Measurements from ENCODE around the gene MT3.
A peak's percentile ranks its signal among the peaks of the same experiment; 100 is the strongest.

Gene MT3

DNA sequence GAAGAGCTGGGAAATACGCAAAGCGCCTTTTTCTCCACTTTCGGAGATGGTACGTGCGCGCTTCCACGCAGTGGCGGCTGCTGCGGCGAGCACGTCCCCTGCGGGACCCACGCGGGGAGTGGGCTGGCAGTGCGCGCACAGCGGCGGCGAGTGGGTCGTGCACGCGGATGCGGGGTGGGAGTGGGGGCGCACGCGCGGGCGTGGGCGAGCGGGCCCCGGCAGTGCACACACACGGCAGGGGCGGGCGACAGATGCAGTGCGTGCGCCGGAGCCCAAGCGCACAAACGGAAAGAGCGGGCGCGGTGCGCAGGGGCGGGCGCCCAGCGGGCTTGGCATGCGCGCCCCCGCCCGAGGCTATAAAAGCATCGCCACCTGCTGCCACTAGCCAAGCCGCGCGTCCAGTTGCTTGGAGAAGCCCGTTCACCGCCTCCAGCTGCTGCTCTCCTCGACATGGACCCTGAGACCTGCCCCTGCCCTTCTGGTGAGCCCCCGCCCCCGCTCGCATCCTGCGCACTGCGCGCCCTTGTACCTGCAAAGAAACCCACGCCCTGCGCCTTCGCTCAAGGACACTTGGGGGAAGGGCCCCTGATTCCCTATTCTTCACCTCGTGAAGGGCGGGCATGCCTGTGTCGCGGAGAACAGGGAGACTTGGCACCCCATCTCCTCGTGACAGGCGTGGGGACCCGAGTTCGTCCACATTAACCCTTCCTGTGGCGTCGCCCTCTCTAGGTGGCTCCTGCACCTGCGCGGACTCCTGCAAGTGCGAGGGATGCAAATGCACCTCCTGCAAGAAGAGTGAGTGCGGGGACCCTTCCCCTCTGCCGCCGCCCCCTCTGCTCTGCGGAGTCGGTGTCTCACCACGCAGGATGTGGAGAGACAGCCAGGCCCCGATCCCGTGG, at the start of gene MT3:
Gene MT3 (plus strand): TSS at position 388 of the 899 bp plus-strand sequence. CDS start 63 bp downstream, at position 451.
- DNase-seq = no peak

DNA sequence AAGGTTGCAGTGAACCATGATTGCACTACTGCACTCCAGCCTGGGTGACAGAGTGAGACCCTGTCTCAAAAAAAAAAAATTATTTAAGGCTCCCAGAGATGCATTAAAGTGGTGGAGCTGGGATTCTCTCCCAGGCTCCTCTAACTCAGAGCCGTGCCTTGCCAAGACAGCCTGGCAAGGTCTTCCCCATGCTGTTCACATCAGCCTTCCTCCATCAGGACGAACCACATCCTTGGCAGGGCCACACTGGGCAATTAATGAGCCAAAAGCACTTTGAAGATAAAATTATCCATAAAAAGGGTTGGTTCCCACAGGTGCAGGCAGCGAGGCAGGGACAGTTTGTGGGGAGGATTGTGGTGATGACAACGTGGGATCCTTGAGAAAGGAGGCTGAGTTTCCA, 49.7 kb upstream of the MT3 start:
- no peak for DNase-seq

DNA sequence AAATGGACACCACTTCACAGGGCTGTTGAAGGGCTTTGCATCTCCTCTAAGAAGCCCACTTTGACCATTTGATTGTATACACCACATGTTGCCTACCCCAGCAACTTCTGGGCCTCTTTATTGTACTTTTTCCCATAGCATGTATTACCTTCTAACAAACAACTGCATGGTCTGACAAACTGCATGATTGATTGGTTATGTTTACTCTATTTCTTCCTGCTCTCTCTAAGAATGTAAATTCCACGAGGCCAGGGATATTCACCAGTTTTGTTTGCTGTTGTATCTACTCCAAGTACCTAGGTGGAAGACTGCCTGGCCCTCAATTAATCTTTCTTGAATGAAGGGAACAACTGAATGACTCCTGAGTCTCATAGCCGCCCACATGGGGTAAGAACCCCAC, 47.3 kb upstream of the MT3 start:
- no peak for DNase-seq

DNA sequence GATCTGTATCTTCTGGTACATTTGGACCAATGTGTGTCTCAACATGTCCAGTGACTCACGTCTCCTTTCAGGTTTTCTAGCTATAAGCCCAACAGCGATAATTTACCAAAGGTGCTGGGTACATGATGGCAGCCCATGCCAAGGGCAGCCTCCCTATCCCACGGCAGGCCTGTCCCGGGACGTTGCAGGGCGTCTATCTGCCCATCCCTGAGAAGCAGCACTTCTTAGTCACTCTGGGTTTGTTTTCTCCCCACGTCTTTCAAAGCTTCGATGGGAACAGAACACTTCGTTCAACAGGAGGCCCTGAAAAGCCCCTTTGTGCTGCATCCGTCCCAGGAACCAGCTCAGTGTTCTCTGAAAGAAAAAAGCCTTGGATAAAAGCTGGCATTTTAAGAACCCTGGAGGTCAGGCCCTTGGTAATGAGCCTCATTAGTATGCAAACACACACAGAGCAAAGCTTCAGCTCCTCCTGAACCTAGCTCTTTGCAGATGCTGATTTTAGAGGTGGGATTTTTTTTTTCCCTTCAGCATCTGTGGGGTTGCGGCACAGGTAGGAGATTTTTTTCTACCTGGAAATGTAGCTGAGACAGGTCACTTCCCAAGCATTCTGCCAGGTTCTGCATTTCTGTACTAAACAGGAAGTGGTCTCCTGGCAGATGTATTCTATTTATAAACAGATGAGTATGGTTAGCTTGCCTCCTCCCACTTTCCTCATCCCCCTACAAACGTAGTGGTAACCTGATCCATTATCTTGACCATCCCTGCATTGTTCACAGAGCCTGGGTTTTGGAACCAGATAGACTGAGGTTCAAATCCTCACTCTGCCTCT, 42.0 kb upstream of the MT3 start:
- DNase-seq = no peak

DNA sequence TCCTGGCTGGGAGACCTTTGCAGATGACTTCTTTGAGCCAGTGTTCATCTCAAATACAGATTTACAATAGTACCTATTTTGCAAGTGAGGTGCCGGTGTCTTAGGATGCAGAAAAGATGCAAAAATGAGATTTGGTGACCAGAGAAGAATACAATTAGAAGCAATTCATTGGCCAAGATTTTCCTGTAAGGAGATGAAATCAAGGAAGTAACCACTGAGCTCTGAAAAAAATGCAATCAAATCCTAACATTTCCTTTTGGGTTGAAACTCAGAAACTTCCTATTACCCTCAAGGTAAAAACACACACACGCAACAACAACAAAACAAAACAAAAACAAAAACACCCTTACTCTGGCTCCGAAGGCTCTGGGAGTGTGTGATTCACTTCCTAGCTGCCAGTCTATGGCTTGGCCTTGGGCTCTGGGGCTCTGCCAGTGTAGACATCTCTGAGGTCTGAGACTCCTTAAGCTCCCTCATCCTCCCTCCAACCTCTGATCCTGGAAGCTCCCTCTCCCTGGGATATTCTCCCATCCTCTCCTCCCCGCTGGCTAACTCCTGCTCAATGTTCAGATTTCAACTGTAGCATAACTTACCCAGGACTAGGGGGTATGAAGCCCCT, 41.3 kb upstream of the MT3 start:
- DNase-seq = no peak

DNA sequence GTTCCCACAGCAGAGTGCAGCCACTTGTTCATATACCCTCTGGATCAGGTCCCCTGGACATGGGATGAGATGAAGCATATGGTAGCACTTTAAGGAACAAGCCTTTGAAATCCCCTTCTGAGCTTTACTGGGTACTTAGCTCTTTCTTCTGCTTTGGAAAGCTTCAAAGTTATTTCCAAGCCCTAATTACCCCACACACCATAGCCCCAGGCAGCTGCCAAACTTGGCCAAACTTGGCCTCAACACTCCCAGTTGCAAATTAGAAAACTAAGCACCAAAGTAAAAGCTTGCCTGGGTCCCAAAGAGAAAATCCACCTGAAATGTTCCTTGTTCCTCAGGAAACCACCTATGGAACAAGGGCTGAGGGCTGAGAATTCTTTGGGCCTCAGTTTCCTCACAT, 40.2 kb upstream of the MT3 start:
- no peak for DNase-seq

DNA sequence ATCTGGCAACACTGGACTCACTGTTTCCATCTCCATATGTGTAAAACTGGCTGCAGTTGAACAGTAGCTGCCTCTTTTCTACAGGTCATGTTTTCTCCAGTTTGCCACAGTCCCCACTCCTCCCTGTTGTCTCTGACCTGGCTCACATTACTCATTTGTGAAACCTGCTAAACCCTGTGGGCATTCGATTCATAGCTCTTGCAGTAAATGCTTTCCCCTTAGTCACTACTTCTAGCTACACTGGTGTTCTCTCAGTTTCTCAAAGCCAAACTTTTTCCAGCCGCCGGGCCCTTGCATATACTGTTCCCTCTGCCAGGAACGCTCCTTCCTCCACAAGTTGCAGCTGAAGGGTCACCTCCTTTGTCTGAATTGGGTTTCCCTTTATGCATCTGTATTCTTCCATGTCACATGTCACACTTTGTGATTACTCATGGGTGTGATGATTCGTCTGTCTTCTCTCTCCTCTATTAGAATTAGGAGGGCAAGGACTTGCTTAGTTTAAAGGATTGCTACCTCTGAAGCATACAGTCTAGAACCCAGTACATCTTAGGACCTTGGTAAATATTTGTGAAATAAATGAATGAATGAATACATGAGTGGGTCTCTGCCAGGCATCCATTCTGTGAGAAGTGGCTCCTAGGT, 39.5 kb upstream of the MT3 start:
- DNase-seq = no peak

DNA sequence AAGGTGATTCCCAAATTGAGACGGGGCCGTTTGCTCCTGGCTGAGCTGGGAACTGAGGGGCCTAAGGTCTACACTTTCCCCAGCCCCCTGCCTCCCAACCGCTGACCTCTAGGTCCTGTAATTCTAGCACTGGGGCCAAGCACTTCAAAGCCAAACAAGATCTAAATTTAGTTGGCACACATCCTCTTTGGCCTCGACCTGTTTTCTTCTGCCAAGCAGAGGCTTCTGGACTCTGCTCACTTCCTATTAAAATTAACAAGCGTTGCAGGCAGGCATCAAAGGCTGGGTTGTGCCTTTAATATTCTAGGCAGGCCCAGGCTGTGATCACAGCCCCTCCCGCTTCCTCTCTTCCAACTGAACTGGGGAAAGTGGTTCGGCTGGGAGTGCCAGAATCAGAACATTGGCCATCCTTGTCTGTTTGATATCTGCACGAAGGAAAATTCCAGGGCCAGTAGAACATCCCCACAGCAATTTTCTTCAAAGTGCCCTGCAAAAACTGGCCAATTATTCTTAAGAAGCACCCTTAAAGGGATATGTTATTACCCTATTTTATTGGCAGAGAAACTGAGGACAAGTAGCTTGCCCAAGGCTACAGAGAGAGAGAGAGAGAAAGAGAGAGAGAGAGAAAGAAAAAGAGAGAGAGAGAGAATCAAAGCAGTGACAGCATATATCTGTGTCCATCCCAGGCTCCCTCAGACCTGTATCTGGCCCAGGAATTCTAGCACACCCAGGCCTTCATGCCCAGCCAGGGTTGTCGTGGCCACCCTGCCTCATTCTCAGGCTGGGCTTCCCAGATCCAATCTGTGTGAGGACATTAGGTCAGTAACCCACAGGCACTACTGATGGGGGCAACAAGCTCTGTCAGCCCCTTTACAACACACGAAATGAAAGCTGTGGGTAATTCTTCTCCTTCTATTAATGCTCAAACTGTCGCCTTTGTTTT, 37.3 kb upstream of the MT3 start:
- no peak for DNase-seq

DNA sequence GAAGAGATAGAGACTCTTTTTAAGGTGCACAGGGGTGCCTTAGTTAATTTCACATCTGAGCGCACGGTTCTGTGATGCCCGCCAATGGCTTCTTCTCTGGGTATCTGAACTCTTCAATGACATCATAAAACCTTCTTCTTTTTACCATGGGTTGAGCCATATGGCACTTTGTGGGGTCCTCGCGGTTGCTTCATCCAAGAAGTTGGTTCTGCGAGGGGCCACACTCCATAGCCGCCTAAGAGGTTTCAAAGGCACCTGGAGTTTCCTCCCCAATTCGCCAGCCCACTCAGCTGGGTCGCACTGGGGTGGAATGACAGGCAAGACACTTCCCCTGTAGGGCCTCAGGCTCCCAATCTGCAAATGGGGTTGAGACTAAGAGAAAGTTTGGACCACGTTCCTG, 34.9 kb upstream of the MT3 start:
- no peak for DNase-seq

DNA sequence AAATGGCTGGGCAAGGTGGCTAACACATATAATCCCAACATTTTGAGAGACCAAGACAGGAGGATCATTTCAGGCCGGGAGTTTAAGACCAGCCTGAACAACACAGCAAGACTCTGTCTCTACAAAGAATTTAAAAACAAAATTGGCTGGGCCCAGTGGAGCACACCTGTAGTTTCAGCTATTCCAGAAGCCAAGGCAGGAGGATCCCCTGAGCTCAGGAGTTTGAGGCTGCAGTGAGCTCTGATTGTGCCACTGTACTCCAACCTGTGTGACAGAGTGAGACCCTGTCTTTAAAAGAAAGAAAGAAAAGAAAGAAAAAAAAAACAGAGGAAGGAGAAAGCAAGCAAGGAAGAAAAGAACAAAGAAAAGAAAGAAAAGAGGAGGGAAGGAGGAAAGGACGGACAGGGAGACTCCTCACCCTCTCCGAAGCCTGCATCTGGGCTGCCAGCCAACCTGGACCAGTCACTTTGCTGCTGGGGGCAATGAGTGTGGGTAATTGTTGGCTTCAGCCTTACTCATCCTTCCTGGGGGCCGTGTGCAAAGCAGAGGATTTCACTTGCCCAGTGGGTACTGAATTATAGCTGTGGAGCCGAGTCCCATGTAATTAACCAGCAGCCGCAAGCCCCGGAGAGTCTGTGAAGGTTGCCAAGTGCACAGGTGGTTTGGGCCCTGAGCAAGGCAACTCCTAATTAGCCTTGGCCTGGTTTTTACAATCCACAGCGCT, 31.1 kb upstream of the MT3 start:
- no peak for DNase-seq

DNA sequence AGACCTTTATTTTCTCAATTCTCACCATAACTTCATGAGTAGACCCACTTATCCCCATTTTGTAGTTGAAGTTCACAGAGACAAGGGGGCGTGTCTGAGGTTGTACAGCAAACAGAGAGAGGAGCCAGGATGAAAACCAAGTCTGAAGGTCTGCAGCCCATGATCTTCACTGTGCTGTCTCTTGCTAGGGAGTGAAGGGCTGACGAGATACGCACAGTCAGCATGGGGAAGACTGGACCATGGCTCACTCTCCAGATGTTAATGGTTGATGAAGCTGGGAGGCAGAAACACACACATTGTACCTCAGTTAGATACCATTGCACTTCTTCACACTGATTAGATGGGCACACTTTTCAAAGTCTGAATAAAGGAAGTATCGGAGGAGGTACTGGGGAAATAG, 30.2 kb upstream of the MT3 start:
- no peak for DNase-seq

DNA sequence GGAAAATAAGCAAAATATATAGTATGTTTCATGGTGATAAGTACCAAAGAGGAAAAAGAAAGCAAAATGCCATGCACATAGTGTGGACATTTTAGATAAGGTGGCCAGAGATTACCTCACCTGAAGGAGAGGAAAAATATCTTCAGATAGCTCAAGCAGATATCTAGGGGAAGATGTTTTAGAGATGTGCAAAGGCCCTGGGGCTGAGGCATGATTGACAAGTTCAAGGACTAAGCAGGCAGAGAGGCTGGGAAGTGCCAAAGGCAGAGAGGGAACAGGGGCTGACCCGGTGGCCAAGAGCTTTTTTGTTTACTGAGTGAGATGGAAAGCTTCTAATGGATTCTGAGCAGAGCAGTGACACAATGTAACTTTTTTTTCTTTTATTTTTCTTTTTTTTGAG, 28.9 kb upstream of the MT3 start:
- DNase-seq = no peak

DNA sequence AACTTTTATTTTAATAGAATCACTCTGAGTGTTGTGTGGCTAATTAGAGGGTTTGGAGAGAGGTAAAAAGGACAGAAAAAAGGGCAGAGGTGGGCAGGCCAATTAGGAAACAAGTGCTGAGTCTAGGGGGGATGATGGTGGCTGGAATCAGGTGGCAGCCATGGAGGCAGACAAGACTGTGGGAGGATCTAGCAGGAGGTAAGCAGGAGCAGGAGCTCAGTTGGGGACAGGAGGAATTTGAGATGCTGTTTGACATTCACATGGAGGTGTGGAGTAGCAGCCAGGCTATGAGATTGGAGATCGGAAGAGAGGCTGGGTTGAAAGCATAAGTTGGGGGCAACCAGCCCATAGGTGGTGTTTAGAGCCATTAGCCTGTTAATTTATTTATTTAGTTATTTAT, 28.2 kb upstream of the MT3 start:
- no peak for DNase-seq

DNA sequence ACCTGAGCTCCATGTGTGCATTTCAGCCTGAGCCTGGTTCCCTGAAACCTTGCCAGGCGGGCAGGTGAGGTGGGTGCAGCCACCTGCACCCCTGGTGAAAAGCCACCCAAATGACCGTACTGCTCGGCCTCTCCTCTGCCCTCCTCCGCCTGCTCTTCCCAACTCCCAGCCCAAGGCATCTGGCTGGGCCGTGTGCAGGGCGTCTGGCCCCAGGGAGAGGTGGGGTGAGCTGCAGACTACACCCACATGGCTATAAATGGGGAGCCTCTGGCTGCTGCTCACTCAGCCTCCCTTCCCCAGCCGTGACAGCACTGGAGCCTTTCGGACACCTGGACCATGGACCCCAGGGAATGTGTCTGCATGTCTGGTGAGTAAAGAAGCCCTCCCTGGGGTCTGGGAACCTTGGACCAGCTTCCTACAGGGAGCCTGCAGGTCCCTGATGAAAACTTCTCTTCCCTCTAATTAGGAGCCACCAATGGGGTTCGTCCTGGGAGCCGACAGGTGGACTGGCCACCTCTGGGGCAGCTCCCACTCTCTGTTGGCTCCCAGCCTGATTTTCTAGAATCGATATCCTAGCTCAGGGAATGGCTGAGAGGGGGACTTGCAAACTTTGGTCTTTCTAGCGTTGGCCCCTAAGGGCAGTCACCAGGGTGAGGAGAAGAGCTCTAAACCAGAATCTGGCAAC, 24.4 kb upstream of the MT3 start, which contains the start of gene MT4:
Gene MT4 (plus strand): TSS at position 281 of the 685 bp plus-strand sequence. CDS start 56 bp downstream, at position 337.
- no peak for DNase-seq

DNA sequence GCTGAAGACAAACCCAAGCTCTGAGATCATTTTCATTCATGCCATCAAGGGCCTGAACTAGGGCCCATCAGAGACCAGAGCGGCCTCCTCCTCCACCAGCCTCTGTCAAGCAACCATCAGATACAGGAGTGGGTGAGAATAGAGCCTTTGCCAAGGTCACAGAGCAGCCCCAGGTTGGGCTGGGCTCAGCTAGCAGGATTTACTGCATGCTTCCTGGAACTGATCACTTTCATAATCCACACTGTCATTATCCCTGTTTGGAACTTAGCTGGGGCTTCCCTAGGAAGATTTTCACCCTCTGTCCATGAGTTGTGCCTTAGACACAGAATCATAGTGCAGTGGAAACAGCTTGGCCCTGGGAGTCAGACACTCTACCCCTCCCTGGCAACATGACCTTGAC, 19.4 kb upstream of the MT3 start:
- no peak for DNase-seq

DNA sequence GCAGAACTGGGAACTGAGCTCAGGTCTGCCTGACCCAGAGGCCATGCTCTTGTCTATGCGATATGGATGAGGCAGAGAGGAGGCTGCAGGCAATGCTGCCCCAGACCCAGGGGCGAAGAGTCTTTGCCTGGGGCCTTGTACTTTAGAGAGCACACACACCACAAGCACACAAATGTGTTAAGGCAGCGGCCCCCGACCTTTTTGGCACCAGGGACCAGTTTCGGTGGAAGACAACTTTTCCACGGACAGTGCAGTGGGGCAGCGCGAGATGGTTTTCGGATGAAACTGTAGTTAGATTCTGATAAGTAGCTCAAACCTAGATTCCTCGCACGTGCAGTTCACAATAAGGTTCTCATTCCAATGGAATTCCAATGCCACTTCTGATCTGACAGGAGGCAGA, 17.8 kb upstream of the MT3 start:
- DNase-seq = no peak

DNA sequence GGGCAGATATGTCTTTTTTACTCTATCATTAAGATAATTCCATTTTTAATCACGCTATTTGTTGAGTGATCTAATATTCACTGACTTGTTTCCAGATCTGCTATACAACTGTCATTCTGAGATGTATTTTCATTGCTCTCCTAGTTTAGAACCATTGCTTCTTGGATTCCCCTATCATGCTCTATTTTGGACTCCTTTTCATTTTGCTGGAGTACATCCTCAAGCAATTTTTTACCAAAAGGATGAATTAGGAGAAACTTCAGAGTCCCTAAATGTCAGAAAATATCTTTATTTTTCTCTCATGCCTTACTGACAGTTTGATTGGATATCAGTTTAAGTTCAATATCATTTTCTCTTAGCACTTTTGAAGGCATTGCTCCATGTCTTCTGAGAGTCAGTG, 14.7 kb upstream of the MT3 start:
- DNase-seq = no peak

DNA sequence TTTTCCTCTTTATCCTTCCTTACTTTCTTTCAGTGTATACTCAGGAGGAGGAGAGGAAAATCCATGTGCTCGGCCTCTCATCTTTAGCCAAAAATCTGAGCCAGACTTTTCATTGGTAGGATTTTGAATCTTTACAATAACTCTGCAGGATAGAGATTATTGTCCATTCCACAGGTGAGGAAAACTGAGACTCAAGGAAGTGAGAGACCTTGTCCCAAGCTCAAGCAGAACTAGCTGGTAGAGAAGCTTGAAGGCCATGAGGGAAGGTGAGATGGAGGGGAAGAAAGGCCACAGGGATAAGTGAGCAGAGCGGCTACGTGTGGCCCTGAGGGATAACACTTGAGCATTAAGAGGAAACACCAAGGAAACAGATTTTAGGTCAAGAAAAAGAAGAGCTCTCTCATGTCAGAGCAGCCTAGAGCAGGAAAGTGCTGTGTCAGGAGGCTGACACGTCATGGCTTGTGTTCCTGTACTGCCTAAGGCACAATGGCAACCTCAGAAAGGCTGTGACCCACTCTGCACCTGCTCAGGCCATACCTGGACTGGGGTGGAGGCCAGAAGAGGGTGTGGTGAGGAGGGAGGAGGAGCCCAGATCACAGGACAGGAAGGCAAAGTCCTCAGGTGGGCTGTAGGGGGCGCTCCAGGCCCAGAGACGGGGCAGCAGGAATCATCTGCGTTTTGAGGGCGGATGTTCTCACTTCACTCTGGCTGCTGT, 12.6 kb upstream of the MT3 start:
- DNase-seq = peak; percentile 77 to 81 (median 80)

DNA sequence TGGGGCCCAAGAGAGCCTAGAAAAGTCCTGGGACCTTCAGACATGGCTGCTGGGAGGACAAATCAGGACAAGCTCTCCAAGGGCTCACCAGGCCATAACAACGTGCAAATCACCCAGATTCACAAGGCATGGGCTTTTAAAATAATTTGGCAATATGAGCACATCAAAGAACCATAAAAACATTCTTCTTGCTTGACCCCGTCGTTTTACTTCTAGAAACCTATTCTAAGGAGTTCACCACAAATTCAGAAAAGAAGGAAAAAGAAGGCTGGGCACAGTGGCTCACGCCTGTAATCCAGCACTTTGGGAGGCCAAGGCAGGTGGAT, 12.1 kb upstream of the MT3 start:
- no peak for DNase-seq

All from activated CD4-positive, CD25-positive, alpha-beta regulatory T cell (primary cell).